Femur (tissue), 1 donor: ENCODE results near the gene DDX10.

ENCODE experiments used
- DNase-seq: peaks from one replicate; pipeline ENCODE4 v3.0.0-alpha.2; 2017

DDX10 gene

GRCh38 chr11:108914211-108914610 lies 249.3 kb downstream of the DDX10 start:
- no peak for DNase-seq

DNA sequence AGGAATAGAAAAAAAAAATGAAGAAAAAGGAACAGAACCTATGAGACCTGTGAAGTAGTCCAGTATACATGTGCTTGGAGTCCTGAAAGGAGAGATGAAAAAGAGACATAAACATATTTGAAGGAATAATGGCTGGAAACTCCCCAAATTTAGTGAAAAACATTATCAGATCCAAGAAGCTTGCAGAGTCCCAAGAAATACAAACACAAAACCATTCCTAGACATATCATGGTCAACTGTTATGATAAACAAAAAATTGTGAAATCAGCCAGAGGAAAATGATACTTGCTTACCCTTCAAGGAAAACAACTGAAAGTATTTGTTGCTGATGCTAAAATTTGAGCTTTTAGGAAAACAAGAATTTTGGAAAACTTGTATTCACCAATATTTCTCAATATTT lies 250.1 kb downstream of the DDX10 start:
- DNase-seq = no peak

- no peak for DNase-seq
Observed at GRCh38 chr11:108915666-108916065, 250.8 kb downstream of the DDX10 start.

DNA sequence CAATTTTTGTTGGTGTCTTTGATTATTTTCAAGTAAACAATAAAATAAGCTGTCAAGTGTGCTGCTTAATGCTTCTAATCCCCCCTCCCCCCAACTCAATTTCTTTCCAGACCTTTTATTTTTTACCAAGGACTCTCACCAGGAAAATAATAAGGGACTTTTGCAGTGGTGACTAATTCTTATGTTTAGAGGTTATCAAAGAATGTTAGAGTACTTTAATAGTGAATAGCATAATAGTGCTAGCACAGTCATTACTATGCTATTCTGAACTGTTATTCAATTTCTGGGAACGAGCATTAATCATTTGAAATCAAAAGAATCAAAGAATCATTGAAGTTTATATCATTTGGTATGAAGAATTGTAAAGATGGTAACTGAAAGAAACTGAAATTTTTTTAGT lies 251.4 kb downstream of the DDX10 start:
- no peak for DNase-seq

DNA sequence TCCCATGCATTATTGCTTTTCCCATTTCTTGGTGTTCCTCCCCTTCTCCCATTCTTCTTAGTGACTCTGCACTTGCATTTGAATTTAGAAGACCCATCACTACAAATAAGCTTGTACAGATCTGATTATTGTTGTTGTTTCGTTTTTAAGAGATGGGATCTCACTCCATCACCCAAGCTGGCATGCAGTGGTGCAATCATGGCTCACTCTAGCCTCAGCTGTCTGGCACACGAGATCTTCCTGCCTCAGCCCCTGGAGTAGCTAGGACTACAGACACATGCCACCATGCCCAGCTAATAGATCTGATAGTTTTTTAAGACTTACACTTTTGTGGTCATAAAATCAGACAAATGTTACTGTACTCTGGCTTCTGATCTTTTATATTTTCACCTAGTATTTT lies 252.1 kb downstream of the DDX10 start:
- no peak for DNase-seq

DNA sequence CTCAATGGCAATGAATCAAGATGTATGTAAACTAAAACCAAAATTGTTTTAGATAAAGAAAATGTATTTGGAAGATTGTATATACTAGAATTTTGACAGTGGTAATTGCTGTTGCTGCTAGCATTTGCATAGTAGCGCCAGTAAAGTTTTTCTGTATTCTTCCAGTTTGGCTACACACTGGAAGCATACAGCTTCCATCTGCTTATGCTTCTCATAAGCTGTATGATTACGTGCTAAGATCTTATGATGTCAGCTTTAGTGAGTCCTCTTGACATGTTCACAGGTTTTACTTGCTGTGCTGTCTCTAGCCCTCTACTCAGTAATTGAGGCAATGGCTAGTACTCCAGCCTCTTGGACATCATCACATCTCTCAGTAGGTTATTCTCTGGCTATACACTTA lies 256.3 kb downstream of the DDX10 start:
- DNase-seq = no peak

- DNase-seq = no peak
Observed at GRCh38 chr11:108922241-108922640, 257.4 kb downstream of the DDX10 start.

- no peak for DNase-seq
Observed at GRCh38 chr11:108923413-108923812, 258.5 kb downstream of the DDX10 start.

DNA sequence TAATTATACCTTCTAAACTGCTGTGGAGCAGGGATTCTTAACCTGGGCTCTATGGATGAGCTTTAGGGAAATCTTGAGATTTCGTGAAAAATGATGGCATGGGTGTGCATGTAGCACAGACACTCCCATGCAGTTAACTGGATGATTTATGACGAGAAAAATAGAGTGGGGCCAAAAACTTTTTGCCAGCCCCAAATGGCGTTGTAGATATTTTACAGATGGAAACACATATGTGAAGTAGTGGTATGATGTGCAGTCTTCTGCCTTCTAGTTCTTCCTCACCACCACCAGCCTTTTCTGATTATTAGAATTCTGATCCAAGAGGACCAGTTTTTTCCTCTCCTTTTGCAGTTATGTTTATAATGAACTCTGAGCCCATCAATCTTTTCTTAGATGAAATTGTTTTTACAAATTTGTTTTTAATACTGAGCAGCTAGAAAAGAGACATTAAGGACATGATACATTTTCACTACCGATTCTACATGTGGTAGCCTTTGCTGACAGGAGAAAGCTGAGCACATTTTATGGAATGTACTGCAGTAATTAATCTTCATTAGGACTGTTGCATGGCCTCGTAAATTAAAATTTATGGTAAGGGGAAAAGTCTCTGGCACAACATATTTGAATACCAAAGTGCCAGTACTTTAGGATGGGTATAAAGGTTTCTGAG lies 261.4 kb downstream of the DDX10 start:
- no peak for DNase-seq

DNA sequence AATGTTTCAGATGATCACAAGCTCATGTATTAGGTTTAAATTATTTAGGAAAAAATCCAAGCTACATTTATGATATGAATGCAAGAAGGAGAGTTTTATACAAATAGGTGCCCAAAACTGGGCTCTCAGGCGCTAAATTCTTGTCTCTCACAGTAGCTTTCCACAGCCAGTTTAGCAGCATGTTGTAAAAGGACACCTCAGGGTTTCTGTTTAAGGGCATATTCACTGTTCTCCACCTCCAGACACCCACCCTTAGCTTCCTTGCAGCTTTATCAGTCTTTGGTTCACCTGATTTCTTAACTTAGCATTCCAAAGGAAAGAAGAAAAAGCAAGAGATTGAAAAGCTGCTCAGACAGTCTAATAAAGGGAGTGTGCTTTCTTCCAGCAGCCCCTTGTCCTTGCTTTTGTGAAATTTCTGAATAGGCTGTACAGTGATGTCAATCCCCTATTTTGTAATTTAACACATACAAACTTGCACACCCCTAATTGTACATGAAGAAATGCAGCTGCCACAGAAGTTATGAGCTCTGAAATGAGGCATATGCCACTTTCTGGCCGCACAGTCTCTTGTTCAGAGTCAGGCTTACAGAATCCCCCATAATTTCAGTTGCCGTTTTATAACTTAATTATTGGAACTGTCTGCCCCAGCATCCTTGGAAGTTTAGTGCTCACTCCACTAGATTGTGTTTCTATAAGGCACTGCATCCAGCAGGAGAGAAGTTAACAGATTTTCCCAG lies 262.1 kb downstream of the DDX10 start:
- no peak for DNase-seq

DNA sequence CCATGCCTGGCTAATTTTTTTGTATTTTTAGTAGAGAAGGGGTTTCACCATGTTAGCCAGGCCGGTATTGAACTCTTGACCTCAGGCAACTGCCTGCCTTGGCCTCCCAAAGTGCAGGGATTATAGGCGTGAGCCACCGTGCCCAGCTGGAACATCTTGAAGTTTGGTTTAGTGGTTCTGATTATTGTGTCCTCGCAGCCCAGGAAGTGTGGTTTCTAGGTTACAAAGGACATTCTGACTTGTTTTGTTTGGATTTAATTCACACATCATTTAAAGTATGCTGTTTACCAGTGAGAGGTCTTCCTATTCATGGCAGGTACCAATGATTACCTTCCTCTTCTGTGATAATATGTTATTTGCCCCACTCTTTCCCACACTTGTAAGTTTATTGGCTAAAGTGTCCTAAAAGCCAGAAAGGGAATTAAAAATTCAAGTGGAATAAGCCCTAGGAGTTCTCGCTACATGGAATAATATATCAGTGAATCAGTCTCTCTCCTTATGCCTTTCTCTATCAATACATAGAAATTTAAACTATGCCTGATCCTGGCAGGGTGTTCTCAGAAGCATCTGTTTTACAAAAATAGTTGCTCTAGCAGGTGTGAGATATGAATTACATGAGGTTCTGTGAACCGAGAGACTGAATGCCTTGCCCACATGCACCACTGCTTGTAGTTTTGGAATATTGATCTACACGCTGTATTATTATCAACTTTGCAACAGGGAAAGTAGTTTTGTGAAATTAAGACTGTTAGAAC lies 263.1 kb downstream of the DDX10 start:
- DNase-seq = no peak

DNA sequence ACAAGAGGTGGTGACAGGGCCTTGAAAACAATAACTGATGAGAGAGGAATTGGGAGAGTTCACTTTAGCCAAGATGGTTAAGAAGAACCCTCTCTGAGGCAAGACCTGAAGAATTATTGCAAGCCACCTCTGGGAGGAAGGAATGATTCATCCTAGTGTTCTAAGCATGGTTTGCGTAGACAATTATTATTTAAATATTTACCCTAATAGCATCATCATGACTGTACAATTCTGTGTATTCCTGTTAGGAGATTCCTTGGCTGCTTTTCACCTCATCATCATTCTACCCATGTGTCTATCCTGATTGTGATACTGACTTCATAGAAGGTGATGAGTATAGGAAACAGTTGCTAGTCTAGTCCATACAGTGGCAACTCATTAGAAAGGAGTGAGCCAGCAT lies 264.4 kb downstream of the DDX10 start:
- no peak for DNase-seq

- no peak for DNase-seq
Observed at GRCh38 chr11:108931168-108931567, 266.3 kb downstream of the DDX10 start.

DNA sequence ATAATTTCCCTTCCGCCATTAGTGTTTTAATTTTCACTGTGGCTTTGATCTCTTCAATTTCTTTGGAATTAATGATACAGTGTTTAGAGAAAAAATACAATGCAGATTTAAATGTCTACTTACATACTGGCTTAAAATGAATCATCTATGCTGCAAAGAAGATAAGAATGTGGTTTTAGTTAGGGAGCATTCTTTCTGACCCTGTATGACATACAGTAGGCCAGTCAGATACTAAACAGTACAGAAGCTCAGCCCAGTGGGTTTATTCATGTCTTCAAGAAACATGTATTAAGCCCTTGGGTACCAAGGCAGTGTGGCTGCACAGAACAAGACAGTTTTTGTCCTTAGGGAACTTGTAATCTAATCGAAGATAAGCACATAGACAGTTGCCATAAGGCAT lies 268.8 kb downstream of the DDX10 start:
- no peak for DNase-seq

DNA sequence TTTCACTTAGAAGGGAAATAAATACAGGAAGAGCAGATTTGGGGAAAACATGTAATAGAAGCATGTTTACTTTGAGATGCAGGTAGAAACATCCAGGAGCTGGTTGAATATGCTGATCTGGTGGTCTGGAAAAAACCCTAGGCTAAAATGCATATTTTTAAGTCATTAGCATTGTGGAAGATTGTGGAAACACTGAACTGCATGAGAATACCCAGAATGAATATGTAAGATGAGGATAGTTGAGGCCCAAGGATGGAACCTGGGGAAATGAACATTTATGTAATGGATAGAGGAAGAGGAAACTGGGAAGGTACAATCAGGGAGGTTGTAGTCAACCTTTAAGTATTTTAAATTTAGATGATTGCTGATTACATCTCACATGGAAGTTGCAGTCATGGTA lies 269.4 kb downstream of the DDX10 start:
- no peak for DNase-seq

DNA sequence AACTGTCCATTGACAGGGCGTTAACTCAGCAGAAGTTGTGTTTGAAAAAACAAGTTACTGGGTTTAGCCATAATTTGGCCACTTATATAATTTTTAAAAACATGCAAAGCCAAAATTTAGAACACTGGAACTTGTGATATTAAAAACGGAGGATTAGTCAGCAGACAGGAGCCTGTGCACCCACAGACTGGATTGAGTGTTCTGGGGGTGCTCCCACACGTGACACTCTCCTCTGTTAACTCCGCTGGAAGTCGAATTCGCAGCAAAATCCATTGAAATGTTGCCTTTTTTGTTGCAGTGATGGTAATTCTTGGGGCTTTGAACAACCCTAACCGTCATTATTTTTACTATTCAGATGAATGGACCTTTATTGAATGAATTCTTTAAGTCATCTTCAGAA lies 269.8 kb downstream of the DDX10 start:
- no peak for DNase-seq

DNA sequence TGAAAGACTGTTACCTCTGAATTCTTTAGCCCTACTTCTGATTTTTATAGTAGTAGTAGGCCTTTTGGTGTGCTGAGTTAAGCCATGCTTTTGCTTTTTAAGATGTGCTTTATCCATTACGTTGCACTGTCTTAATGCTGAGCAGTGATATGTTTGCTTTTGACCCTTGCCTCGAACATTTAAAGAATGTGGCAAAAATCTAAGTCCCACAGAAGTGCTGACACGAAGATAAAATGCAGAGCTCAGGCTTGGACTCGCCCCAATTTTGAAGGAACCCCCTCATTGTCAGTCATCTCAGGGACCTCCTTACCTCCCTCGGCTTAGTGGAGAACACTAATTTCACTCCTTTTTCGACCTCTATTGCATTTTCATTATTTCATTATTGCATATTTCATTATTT lies 272.9 kb downstream of the DDX10 start:
- no peak for DNase-seq

DNA sequence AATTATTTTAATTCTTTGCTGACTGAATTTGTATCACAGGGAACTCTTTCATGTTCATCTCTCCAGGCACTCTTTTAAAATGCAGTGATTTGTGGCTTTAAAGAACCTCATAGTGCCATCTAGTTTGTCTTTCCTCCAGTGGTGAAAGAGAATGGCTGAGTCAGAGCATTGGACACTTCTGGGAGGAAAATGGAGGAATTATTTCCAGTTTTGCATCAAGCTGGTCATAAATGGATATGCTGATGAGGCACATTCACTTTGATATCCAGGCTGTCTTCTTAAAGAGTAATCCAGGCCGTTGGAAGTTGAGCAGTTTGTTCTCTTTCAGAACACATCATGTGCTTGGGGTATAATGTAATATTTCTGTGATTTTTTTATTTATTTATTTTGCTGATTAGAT lies 273.7 kb downstream of the DDX10 start:
- no peak for DNase-seq

DNA sequence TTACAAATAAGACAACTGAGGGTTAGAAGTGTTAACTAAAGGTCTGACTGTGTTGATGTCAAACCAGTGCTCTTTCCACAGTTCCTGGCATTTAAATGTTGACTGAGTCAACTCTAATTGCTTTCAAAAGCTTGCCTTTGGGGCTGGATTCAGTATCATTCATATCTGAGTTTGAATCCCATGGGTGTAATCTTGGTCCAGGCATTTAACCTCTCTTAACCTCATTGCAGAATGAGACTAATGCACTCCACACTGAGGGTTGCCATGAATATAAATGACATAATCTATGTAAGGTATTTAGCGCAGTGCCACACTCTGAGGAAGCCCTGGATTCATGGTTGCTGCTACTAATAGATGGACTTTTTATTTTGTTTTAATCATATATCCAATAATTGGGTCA lies 274.3 kb downstream of the DDX10 start:
- no peak for DNase-seq

DNA sequence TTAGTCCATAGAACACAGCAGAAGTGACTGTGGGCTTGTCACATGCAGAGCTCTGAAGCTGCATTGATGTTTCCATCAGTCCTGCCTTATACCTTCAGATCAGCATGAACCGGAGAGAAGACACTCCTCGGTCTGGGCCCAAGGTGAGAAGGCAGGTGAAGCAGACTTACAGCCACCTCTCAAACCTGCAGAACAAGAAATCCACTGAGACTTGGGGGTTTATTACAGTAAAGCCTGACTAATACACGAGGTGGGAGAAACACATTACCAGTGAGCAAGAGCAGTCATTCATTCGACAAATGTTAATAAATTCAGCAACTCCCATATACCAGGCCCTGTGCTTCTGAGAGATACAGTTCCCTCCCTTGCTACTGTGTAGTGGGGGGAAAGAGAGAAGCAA lies 279.0 kb downstream of the DDX10 start:
- DNase-seq = no peak

- DNase-seq = no peak
Observed at GRCh38 chr11:108944471-108945178, 279.8 kb downstream of the DDX10 start.

GRCh38 chr11:108945341-108945740 lies 280.5 kb downstream of the DDX10 start:
- DNase-seq = no peak
